ENCODE results near the gene RCL1.

DNA sequence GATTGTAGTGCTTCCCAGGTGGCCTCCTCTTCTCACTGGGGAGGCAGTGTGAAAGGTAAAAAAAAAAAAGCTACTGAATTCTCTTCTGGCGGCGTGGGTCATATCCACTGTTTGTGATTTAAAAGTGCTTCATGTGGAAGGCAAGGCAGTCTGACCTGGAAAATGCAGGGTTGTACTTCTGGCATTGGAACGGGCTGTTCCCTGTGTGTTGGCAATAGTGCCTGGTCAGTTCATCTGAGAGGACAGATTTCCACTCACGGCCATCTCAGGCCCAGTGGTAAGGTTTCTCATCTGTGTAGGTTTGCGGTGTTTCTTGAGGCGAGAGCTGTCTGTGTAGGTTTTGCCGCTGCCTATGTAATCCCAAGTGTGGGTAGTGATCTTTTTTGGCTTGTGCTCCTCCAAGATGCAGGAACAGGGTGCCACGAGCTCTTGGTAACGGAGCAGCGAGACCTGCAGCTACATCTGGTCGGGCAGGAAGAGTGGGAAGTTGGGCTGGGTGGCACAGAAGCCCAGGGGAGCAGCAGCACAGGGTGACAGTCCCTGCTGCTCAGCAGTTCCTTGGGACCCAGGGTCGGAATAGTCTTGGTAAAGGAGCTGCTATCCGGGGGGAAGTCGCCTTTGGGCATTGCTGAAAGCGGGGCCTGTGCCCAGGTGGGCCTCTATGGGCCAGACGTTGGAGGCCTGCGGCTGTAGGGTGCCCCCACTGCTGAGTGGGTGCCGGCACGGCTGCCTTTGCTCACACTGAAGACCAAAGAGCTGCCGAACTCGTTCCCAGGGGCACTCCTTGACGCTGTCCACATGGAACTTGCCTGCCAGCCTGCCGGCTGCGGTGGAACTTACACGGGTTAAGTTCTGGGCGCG lies 11.2 kb downstream of the RCL1 start:
- TF ChIP-seq TEAD4 (IDR thresholded peaks at IDR 0.05; ENCODE audit: borderline replicate concordance, insufficient read depth): no peak
- TF ChIP-seq SMC3 (IDR thresholded peaks at IDR 0.05; ENCODE audit: low read depth, low read length): no peak
- TF ChIP-seq, protein P1, sequence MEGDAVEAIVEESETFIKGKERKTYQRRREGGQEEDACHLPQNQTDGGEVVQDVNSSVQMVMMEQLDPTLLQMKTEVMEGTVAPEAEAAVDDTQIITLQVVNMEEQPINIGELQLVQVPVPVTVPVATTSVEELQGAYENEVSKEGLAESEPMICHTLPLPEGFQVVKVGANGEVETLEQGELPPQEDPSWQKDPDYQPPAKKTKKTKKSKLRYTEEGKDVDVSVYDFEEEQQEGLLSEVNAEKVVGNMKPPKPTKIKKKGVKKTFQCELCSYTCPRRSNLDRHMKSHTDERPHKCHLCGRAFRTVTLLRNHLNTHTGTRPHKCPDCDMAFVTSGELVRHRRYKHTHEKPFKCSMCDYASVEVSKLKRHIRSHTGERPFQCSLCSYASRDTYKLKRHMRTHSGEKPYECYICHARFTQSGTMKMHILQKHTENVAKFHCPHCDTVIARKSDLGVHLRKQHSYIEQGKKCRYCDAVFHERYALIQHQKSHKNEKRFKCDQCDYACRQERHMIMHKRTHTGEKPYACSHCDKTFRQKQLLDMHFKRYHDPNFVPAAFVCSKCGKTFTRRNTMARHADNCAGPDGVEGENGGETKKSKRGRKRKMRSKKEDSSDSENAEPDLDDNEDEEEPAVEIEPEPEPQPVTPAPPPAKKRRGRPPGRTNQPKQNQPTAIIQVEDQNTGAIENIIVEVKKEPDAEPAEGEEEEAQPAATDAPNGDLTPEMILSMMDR (IDR thresholded peaks at IDR 0.05): no peak
- TF ChIP-seq POLR2AphosphoS5 (IDR thresholded peaks at IDR 0.05; ENCODE audit: low read depth, low read length): no peak
- no peak for TF ChIP-seq GATA2 (CRISPR knock-in tag; IDR thresholded peaks at IDR 0.05)
- no peak for TF ChIP-seq EZH2phosphoT487 (IDR thresholded peaks at IDR 0.05; ENCODE audit: borderline replicate concordance, low read depth)
